T-helper 17 cell (primary cell): ENCODE measurements around the gene CACUL1. TPM values are rescaled to one million over a fixed set of nuclear protein-coding genes. Genes with fewer than 3 reads are reported as not detected.
"Not testable (repeated sequence)": the region's sequence is repeated elsewhere in the genome, so short reads cannot be mapped to it uniquely, and the experiment has no call there.

ENCODE experiments used
- ATAC-seq: fragments of 150-1000 bp; cut with Tn5 transposase; 2 replicates; pipeline ENCODE4 v1.10.0; 2021; ENCODE audit warnings: mild to moderate bottlenecking, moderate library complexity
- DNase-seq, 3 donors: peaks; one replicate each; pipeline versions ENCODE4 v3.0.0 to v3.0.0-alpha.2; 2020 to 2021
- H3K9me3 ChIP-seq: one replicate; pipeline ENCODE4 v1.7.0; 2013; ENCODE audit warnings: low read length, mild to moderate bottlenecking; ENCODE audit not compliant: control insufficient read depth, poor library complexity, severe bottlenecking
- H3K27ac Mint-ChIP-seq: one replicate; pipeline ENCODE4 v1.8.0; 2022; ENCODE audit warnings: mild to moderate bottlenecking, moderate library complexity, mixed read lengths
- H3K27me3 Mint-ChIP-seq: one replicate; pipeline ENCODE4 v1.8.0; 2022; ENCODE audit warnings: mixed read lengths
- H3K36me3 Mint-ChIP-seq: one replicate; pipeline ENCODE4 v1.8.0; 2022; ENCODE audit warnings: low read depth, mixed read lengths
- H3K4me1 Mint-ChIP-seq: one replicate; pipeline ENCODE4 v1.8.0; 2022; ENCODE audit warnings: mild to moderate bottlenecking, mixed read lengths
- H3K4me3 Mint-ChIP-seq: one replicate; pipeline ENCODE4 v1.8.0; 2022; ENCODE audit warnings: mild to moderate bottlenecking, moderate library complexity, mixed read lengths
- total RNA-seq, 4 donors: library from RNA in 2 of 4; stranded (reverse) in 2 of 4; gene quantifications; one replicate each; pipeline ENCODE4 v1.2.3 and lab custom pipeline; 2022 to 2026

CACUL1 gene
- total RNA-seq = 10 to 100 TPM; 30.3 to 32.0 TPM
- 44.2 to 60.6 reads per million in 2 donors for total RNA-seq (lab: John Stamatoyannopoulos, UW)

GRCh38 chr10:118754556-118755423 is at the start of gene CACUL1:
CACUL1 (minus strand) TSS chr10:118754970; CDS start chr10:118754762, 208 bp downstream.
- peaks cover 37% of the 10 kb centered on the region for H3K4me1 Mint-ChIP-seq

DNA sequence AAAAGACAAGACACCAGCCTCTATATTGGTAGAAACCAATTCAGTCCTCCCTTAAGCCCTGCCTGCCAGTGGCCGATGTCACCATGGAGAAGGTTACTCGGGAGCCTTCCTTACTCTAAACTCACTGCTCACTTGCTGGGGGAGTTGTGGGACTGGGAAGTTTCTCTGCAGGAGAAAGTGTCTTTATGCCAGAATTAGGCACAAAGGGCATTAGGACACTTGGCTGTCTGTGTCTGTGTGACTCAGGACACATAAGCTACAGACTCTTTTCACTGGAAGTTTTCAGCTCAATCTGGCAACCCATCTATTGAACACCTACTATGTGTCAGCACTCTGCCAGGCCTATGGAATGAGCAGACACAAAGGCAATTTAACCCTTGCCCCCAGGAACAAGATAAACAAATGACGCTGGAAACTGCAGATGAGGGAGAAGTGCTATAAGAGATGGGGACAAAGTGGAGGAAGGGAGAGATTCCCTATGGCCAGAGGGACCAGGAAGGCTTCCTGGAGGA is 49.5 kb upstream of the CACUL1 start:
- H3K9me3 ChIP-seq = no peaks in the 10 kb centered on the region
- Mint-ChIP-seq H3K27ac (no peak overlapping the region), H3K4me3 (no peak overlapping the region), H3K4me1 (peaks cover 8% of the 10 kb centered on the region), H3K27me3 (peaks cover 45% of the 10 kb centered on the region), H3K36me3 (no peaks in the 10 kb centered on the region)
- ATAC-seq (no peak), DNase-seq (no peak)

More at GRCh38 chr10:118754556-118755423, at the start of gene CACUL1:
- DNase-seq (peak; percentile 100), ATAC-seq (peak; percentile 99)
- no peaks in the 10 kb centered on the region for H3K36me3 Mint-ChIP-seq
- no peaks in the 10 kb centered on the region for H3K9me3 ChIP-seq
- H3K27ac Mint-ChIP-seq = peak within 1 kb of the TSS; percentile 96
- H3K27me3 Mint-ChIP-seq = peaks cover 7% of the 10 kb centered on the region
- H3K4me3 Mint-ChIP-seq = peak within 1 kb of the TSS; percentile 94

DNA sequence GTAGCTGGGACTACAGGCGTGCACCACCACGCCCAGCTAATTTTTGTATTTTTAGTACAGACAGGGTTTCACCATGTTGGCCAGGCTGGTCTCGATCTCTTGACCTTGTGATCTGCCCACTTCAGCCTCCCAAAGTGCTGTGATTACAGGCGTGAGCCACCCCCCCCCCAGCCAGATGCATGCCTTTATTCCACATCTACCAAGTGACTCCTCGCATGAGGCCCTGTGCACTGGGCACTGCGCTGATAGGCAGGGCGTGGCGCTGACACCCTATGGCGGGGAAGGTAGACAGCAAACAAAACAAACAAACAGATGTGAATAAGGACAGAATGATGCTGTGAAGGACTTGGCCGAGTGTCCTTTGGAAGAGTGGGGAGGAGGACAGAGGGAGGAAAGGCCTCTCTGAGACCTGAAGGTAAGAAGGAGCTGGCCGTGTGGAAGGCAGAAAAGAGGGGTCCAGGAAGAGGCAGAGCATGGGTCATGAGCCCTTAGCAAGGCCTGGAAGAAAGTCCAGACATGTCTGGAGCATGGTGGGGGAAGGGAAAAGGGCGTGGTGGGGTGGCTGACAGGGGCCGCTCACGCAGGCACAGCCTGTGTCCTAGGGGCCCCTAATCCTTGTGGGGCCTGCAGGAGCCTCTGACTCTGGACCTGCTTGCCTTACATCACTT is 47.5 kb upstream of the CACUL1 start:
- no peak overlapping the region for H3K27ac Mint-ChIP-seq

DNA sequence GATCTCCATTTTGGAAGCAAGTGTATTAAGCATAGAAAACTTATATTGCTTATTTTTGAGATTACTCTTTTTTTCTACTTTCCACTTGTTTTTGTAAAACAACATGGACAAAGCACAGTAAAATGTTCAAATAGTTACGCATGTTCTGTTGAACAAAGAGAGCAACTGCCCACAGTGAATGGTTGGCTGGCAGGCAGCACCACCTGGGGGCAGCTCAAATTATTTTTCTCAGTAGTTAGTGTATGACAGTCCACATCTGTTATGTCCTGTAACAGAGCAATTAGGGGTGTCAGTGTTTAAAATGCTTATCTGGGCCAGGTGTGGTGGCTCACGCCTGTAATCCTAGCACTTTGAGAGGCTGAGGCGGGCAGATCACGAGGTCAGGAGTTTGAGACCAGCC is 46.1 kb upstream of the CACUL1 start:
- Mint-ChIP-seq H3K27me3 (peaks cover 51% of the 10 kb centered on the region), H3K4me3 (no peak overlapping the region), H3K4me1 (peaks cover 8% of the 10 kb centered on the region), H3K27ac (peak overlapping the region; percentile 21), H3K36me3 (no peaks in the 10 kb centered on the region)
- H3K9me3 ChIP-seq = no peaks in the 10 kb centered on the region
- DNase-seq (no peak), ATAC-seq (no peak)

More for the DNA sequence above, 47.5 kb upstream of the CACUL1 start:
- no peak for DNase-seq
- H3K36me3 Mint-ChIP-seq = no peaks in the 10 kb centered on the region
- no peak overlapping the region for H3K4me3 Mint-ChIP-seq
- peaks cover 8% of the 10 kb centered on the region for H3K4me1 Mint-ChIP-seq
- H3K9me3 ChIP-seq = no peaks in the 10 kb centered on the region
- peaks cover 47% of the 10 kb centered on the region for H3K27me3 Mint-ChIP-seq
- no peak for ATAC-seq

GRCh38 chr10:118799777-118800176 is 45.0 kb upstream of the CACUL1 start:
- Mint-ChIP-seq H3K4me1 (peaks cover 8% of the 10 kb centered on the region), H3K27ac (no peak overlapping the region), H3K27me3 (peaks cover 51% of the 10 kb centered on the region), H3K36me3 (no peaks in the 10 kb centered on the region), H3K4me3 (no peak overlapping the region)
- no peak for ATAC-seq
- no peak for DNase-seq
- H3K9me3 ChIP-seq = no peaks in the 10 kb centered on the region

DNA sequence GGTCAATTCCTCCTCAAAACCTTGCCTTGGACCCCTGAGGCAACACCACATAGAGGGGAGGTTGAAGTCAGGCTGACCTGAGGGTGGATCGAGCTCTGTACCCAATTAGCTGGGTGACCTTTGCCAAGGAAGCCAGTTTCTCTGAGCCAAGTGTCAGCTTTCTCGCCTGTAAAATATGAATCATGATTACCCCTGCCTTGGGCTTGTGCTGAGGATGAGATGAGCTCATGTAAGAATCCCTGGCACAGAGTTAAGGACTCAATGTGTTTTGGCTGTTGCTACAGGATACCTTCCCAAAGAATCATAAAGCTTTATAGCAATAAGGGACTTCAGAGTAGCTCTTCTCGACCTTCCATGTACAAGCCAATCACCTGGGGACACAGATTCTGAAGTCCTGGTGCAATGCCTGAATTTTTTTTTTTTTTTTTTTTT is 43.5 kb upstream of the CACUL1 start:
- Mint-ChIP-seq H3K27ac (no peak overlapping the region), H3K4me1 (peaks cover 4% of the 10 kb centered on the region), H3K27me3 (peaks cover 42% of the 10 kb centered on the region), H3K36me3 (no peaks in the 10 kb centered on the region), H3K4me3 (no peak overlapping the region)
- ATAC-seq = no peak
- H3K9me3 ChIP-seq = no peaks in the 10 kb centered on the region
- no peak for DNase-seq

GRCh38 chr10:118794971-118795370 is 40.2 kb upstream of the CACUL1 start:
- not testable (repeated sequence) for ATAC-seq, H3K27ac Mint-ChIP-seq, H3K9me3 ChIP-seq, H3K4me1 Mint-ChIP-seq, H3K36me3 Mint-ChIP-seq, DNase-seq, H3K4me3 Mint-ChIP-seq
- H3K27me3 Mint-ChIP-seq = peaks cover 24% of the 10 kb centered on the region

DNA sequence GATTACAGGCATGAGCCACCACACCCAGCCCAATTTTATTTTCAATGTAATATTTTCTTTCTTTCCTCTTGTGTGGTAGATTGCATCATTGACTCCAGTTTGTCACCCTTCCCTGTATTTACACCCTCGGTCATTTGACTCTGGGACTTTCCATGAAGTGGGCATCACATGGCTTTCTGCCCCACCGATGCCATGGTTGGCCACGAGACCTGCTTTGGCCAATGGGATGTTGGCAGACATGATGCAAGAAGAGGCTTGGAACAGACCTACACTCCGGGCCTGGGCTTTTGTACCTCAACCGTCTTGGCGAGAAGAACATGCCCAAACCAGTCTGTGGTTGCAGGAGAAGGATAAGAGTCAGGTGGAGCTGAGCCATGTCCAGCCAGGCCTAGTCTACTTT is 38.8 kb upstream of the CACUL1 start:
- H3K9me3 ChIP-seq = no peaks in the 10 kb centered on the region
- no peak overlapping the region for H3K27ac Mint-ChIP-seq
- H3K36me3 Mint-ChIP-seq = peaks cover 2% of the 10 kb centered on the region
- ATAC-seq = no peak
- no peaks in the 10 kb centered on the region for H3K4me1 Mint-ChIP-seq
- H3K4me3 Mint-ChIP-seq = no peak overlapping the region
- peaks cover 13% of the 10 kb centered on the region for H3K27me3 Mint-ChIP-seq
- DNase-seq = no peak

DNA sequence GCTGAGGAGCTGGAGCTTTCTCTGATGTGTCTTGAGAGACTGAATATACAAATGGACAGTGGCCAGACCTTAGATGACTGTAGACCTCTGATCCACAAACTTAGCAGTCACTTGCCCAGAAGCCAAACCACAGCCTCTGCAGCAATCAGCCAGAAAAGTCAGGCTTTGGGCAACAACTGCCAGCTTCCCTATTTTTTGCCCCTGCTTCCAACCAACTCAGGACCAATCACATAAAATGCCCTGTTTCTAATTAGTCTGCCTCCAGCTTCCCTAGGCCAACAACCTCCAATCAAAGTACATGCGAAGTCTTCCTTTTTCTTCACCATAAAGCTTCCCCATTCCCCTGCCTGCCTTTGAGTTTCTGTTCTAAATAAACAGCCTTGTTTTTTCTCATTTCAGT is 37.8 kb upstream of the CACUL1 start:
- no peaks in the 10 kb centered on the region for H3K9me3 ChIP-seq
- H3K27me3 Mint-ChIP-seq = peaks cover 14% of the 10 kb centered on the region
- ATAC-seq (peak; percentile 30), DNase-seq (no peak)
- no peaks in the 10 kb centered on the region for H3K4me1 Mint-ChIP-seq
- no peak overlapping the region for H3K27ac Mint-ChIP-seq
- peaks cover 2% of the 10 kb centered on the region for H3K36me3 Mint-ChIP-seq
- no peak overlapping the region for H3K4me3 Mint-ChIP-seq

- Mint-ChIP-seq H3K4me1 (no peaks in the 10 kb centered on the region), H3K27me3 (peaks cover 15% of the 10 kb centered on the region), H3K4me3 (no peak overlapping the region), H3K27ac (no peak overlapping the region), H3K36me3 (peaks cover 2% of the 10 kb centered on the region)
- ATAC-seq (no peak), DNase-seq (no peak)
- no peaks in the 10 kb centered on the region for H3K9me3 ChIP-seq
Measured at GRCh38 chr10:118790058-118790457, 35.3 kb upstream of the CACUL1 start.

- ATAC-seq = no peak
- DNase-seq = no peak
- Mint-ChIP-seq H3K4me1 (peaks cover 2% of the 10 kb centered on the region), H3K36me3 (no peaks in the 10 kb centered on the region), H3K4me3 (no peak overlapping the region), H3K27me3 (peaks cover 28% of the 10 kb centered on the region), H3K27ac (no peak overlapping the region)
- H3K9me3 ChIP-seq = no peaks in the 10 kb centered on the region
Measured at GRCh38 chr10:118785551-118785950, 30.8 kb upstream of the CACUL1 start.

GRCh38 chr10:118783776-118784545 is 29.2 kb upstream of the CACUL1 start:
- no peak for DNase-seq
- no peak overlapping the region for H3K27ac Mint-ChIP-seq
- ATAC-seq = no peak
- H3K36me3 Mint-ChIP-seq = no peaks in the 10 kb centered on the region
- peaks cover 32% of the 10 kb centered on the region for H3K27me3 Mint-ChIP-seq
- H3K4me3 Mint-ChIP-seq = no peak overlapping the region
- H3K4me1 Mint-ChIP-seq = peaks cover 2% of the 10 kb centered on the region
- no peaks in the 10 kb centered on the region for H3K9me3 ChIP-seq
